Measurements from ENCODE around the gene NHSL2.

GRCh38 chrX:71990518-71990917 lies 79.9 kb downstream of the NHSL2 start:
- no peak for TF ChIP-seq CTCF (IDR thresholded peaks at IDR 0.05)
- no peak for TF ChIP-seq POLR2A (IDR thresholded peaks at IDR 0.05)
- no peak for TF ChIP-seq EP300 (IDR thresholded peaks at IDR 0.05)

Data from gastroesophageal sphincter (tissue), 3 donors.